HepG2 (cell line): ENCODE results near the gene RSAD2. TPM values are rescaled to one million over a fixed set of nuclear protein-coding genes. Genes with fewer than 3 reads are reported as not detected.
"Not testable (repeated sequence)": the region's sequence is repeated elsewhere in the genome, so short reads cannot be mapped to it uniquely, and the experiment has no call there.

Experiments
- ATAC-seq: fragments of 200-7000 bp; cut with Tn5 transposase; 3 replicates; pipeline ENCODE4 v1.9.1; 2020; ENCODE audit warnings: mild to moderate bottlenecking, moderate library complexity
- BruUV-seq: library from RNA; stranded (reverse); fragments of 400-500 nt; replicated peaks from 2 replicates; lab custom pipeline; 2021; lab: Mats Ljungman, UMichigan
- CTCF ChIA-PET: fragments of 300-600 bp; formaldehyde crosslinking; extraction: SDS; loops from one replicate; lab custom pipeline; 2021; ENCODE audit warnings: low total read pairs, inconsistent platforms, low intra/inter-chr PET ratio; lab: Yijun Ruan, JAX
- POLR2A ChIA-PET: fragments of 350-600 bp; sonication (Branson Sonifier 250); formaldehyde crosslinking; loops from one replicate; lab custom pipeline; 2020; ENCODE audit warnings: antibody characterized with exemption, inconsistent platforms; lab: Yijun Ruan, JAX
- DNase-seq: peaks from one replicate; pipeline ENCODE4 v3.0.0-alpha.2; 2015; ENCODE audit warnings: low spot score
- FAIRE-seq: peaks from 3 replicates; lab custom pipeline; 2011; peaks lifted over from hg19 to GRCh38; lab: Jason Lieb, UNC
- H2AFZ ChIP-seq: one replicate; pipeline ENCODE4 v1.6.1; 2011; ENCODE audit warnings: low read length, inconsistent platforms
- H3K27ac ChIP-seq: fragments of 300-600 bp; 3 replicates; pipeline ENCODE4 v1.8.0; 2011; ENCODE audit warnings: mixed run types, mild to moderate bottlenecking, mixed read lengths, low read length, inconsistent platforms; ENCODE audit not compliant: insufficient read depth; ENCODE audit errors: extremely low read length
- H3K27me3 ChIP-seq, 2 experiments: fragments of 200-600 bp in 1 of 2; 2 replicates in 1 of 2; 3 replicates in 1 of 2; pipeline versions ENCODE4 v1.6.0 to v1.8.0; 2011; ENCODE audit warnings: low read length in 2 of 2, mild to moderate bottlenecking in 2 of 2, moderate library complexity in 2 of 2, inconsistent platforms in 1 of 2; ENCODE audit not compliant: insufficient read depth in 2 of 2, control insufficient read depth in 1 of 2
- H3K36me3 ChIP-seq, 2 experiments: fragments of 200-600 bp in 1 of 2; replicated peaks in 1 of 2; 2 replicates in 1 of 2; 3 replicates in 1 of 2; pipeline versions ENCODE4 v1.5.1 to v1.8.0; 2011; ENCODE audit warnings: low read length in 2 of 2, inconsistent platforms in 1 of 2; ENCODE audit not compliant: insufficient read depth in 2 of 2, control insufficient read depth in 1 of 2
- H3K4me1 ChIP-seq: 2 replicates; pipeline ENCODE4 v1.5.1; 2012; ENCODE audit warnings: low read length, inconsistent platforms; ENCODE audit not compliant: insufficient read depth
- H3K4me2 ChIP-seq: 2 replicates; pipeline ENCODE4 v1.6.0; 2011; ENCODE audit warnings: low read depth, low read length, inconsistent platforms
- H3K4me3 ChIP-seq, 3 experiments: fragments of 200-600 bp in 1 of 3; sonication (generic), shearing (Covaris generic) in 1 of 3; replicated peaks in 1 of 3; 2 replicates each; pipeline ENCODE4 v1.5.1; 2011 to 2016; ENCODE audit warnings: low read length in 3 of 3, inconsistent platforms in 2 of 3, low read depth in 2 of 3, mild to moderate bottlenecking in 2 of 3, control low read depth in 1 of 3, mixed read lengths in 1 of 3; ENCODE audit not compliant: insufficient read depth in 1 of 3
- H3K79me2 ChIP-seq: one replicate; pipeline ENCODE4 v1.6.1; 2011; ENCODE audit warnings: low read length, inconsistent platforms; ENCODE audit not compliant: insufficient read depth
- H3K9ac ChIP-seq: 2 replicates; pipeline ENCODE4 v1.6.0; 2011; ENCODE audit warnings: mild to moderate bottlenecking, low read depth, low read length, inconsistent platforms; ENCODE audit not compliant: insufficient read depth
- H3K9me3 ChIP-seq: 2 replicates; pipeline ENCODE4 v1.5.1; 2012; ENCODE audit warnings: mild to moderate bottlenecking, low read length
- H4K20me1 ChIP-seq: 2 replicates; pipeline ENCODE4 v1.6.0; 2011; ENCODE audit warnings: inconsistent platforms, mild to moderate bottlenecking, low read length, moderate library complexity; ENCODE audit not compliant: insufficient read depth
- CENPBD1 ChIP-seq: sonication (generic); formaldehyde crosslinking; IDR thresholded peaks from 2 replicates; pipeline ENCODE4 v1.8.0; 2022; ENCODE audit warnings: missing genetic modification reagents, low read depth, mild to moderate bottlenecking, borderline replicate concordance
- MNT ChIP-seq: fragments of 450-650 bp; IDR thresholded peaks from 2 replicates; pipeline ENCODE4 v1.6.1; 2016
- ZNF883 ChIP-seq: sonication (generic); formaldehyde crosslinking; IDR thresholded peaks from 2 replicates; pipeline ENCODE4 v1.5.1; 2020; ENCODE audit warnings: mild to moderate bottlenecking, missing genetic modification reagents; ENCODE audit errors: not compliant biosample characterization
- WGBS: methylation state at CpG from one replicate; pipeline ENCODE4 v1.1.6; 2017; ENCODE audit warnings: low lambda C conversion rate; 5-methylcytosine and 5-hydroxymethylcytosine counted together
- in situ Hi-C: cut with HindIII; loops from 2 replicates; pipeline ENCODE4 v1.10.0; 2017; ENCODE audit warnings: low pct_unique_long_range_greater_than_20kb; ENCODE audit not compliant: extremely low pct_ligation_motif_present
- intact Hi-C: fragments of 100-400 bp; cut with micrococcal nuclease; formaldehyde crosslinking; loops from one replicate; pipeline ENCODE4 v1.10.0; 2022; ENCODE audit not compliant: unreplicated experiment
- polyA plus RNA-seq, 8 experiments: library from polyadenylated mRNA; depleted of rRNA in 3 of 8; stranded (reverse) in 7 of 8; unstranded in 1 of 8; fragments of >200 nt; fragmentation: Illumina TruSeq in 4 of 8; extraction: Trizol in 4 of 8; gene quantifications; 2 replicates each; pipeline versions ENCODE4 v1.2.1 to v1.2.3, GENCODE V29; 2011 to 2016; ENCODE audit warnings: low read depth in 4 of 8, missing spikeins in 1 of 8, mixed read lengths in 1 of 8; ENCODE audit not compliant: insufficient read depth in 1 of 8
- total RNA-seq, 5 experiments: library from RNA; depleted of rRNA; stranded (reverse); fragments of >200 nt; fragmentation: Illumina TruSeq; extraction: Trizol; gene quantifications; 2 replicates each; pipeline ENCODE4 v1.2.3, GENCODE V29; 2016; ENCODE audit warnings: low read depth in 1 of 5

RSAD2 gene
- total and polyA plus RNA-seq, 2 of the 13 experiments (the other 11 are each of a cell fraction or from before 2014, with no cell fraction given): 0.11 TPM; not detected in 1

- in situ Hi-C loops: no loop called here
- H3K27me3 ChIP-seq: no peaks in the 10 kb centered on the region
- CTCF ChIA-PET: no interaction called here
- H2AFZ ChIP-seq: no peak overlapping the region
- FAIRE-seq (no peak), DNase-seq (no peak)
- H3K4me2 ChIP-seq: no peak overlapping the region
- no peaks in the 10 kb centered on the region for H3K9me3 ChIP-seq
- H3K4me1 ChIP-seq: peaks cover 27% of the 10 kb centered on the region
- TF ChIP-seq ZNF883 (CRISPR knock-in tag) (no peak), MNT (peak; percentile 58; the same call in 1 of the 2 replicates), CENPBD1 (no peak)
- TF ChIP-seq, all 625 proteins: peak for 1
- Histone ChIP-seq H4K20me1 (no peaks in the 10 kb centered on the region; the same call in 1 of the 2 replicates), H3K9ac (no peak overlapping the region), H3K4me3 (no peak overlapping the region), H3K27ac (no peak overlapping the region), H3K79me2 (peaks cover 8% of the 10 kb centered on the region), H3K36me3 (no peaks in the 10 kb centered on the region)
- no TSS peak for BruUV-seq
- ATAC-seq: no peak
- 93% methylated on average over 11 of the region's 11 CpGs for WGBS
- POLR2A ChIA-PET: no interaction called here
- intact Hi-C loops: no loop called here
Observed at GRCh38 chr2:6934758-6935651, 57.4 kb downstream of the RSAD2 start.

GRCh38 chr2:6935652-6936020 lies 58.1 kb downstream of the RSAD2 start:
- peaks cover 27% of the 10 kb centered on the region for H3K4me1 ChIP-seq
- H3K79me2 ChIP-seq, H3K4me3 ChIP-seq, H4K20me1 ChIP-seq, intact Hi-C loops, H2AFZ ChIP-seq, H3K9me3 ChIP-seq, H3K9ac ChIP-seq, POLR2A ChIA-PET, FAIRE-seq, CTCF ChIA-PET, H3K27ac ChIP-seq, ATAC-seq, H3K36me3 ChIP-seq, BruUV-seq, DNase-seq, H3K27me3 ChIP-seq, H3K4me2 ChIP-seq, in situ Hi-C loops: not testable (repeated sequence)
- 89% methylated on average over 4 of the region's 4 CpGs for WGBS
